PC-3 (cell line): ENCODE measurements around the gene ARHGEF6. TPM values are rescaled to one million over a fixed set of nuclear protein-coding genes. Genes with fewer than 3 reads are reported as not detected.
A peak's percentile ranks its signal among the peaks of the same experiment; 100 is the strongest.

Source experiments
- ATAC-seq: fragments of 200-7000 bp; cut with Tn5 transposase; 2 replicates; pipeline ENCODE4 v1.9.1; 2020; ENCODE audit warnings: mild to moderate bottlenecking, moderate library complexity
- BruUV-seq: library from RNA; stranded (reverse); fragments of 400-500 nt; replicated peaks from 2 replicates; lab custom pipeline; 2021; lab: Mats Ljungman, UMichigan
- CTCF ChIA-PET: fragments of 300-600 bp; sonication (Branson Sonifier 250); formaldehyde crosslinking; loops from one replicate; lab custom pipeline; 2022; ENCODE audit warnings: antibody characterized with exemption; lab: Charles Lee
- POLR2A ChIA-PET: fragments of 300-600 bp; sonication (Branson Sonifier 250); formaldehyde crosslinking; loops from one replicate; lab custom pipeline; 2022; ENCODE audit warnings: antibody characterized with exemption; ENCODE audit not compliant: unreplicated experiment; lab: Charles Lee
- DNase-seq: peaks from one replicate; pipeline ENCODE4 v3.0.0-alpha.2; 2015
- H2AFZ ChIP-seq: fragments of 300-600 bp; sonication (generic); 2 replicates; pipeline ENCODE4 v1.6.0; 2016; ENCODE audit warnings: antibody characterized with exemption, low read length
- H3F3A ChIP-seq: fragments of 300-600 bp; sonication (generic); one replicate; pipeline ENCODE4 v1.6.0; 2017; ENCODE audit warnings: antibody characterized with exemption, low read length, control low read depth, mild to moderate bottlenecking; ENCODE audit not compliant: unreplicated experiment
- H3K27ac ChIP-seq: fragments of 300-600 bp; sonication (generic); 2 replicates; pipeline ENCODE4 v1.5.1; 2016; ENCODE audit warnings: mild to moderate bottlenecking, low read length
- H3K27me3 ChIP-seq: fragments of 300-600 bp; sonication (generic); 2 replicates; pipeline ENCODE4 v1.6.1; 2016; ENCODE audit warnings: low read length, mixed read lengths
- H3K36me3 ChIP-seq: fragments of 300-600 bp; sonication (generic); 2 replicates; pipeline ENCODE4 v1.6.1; 2016; ENCODE audit warnings: low read depth, mixed run types, low read length, mixed read lengths
- H3K4me1 ChIP-seq: fragments of 300-600 bp; sonication (generic); 2 replicates; pipeline ENCODE4 v1.5.1; 2016; ENCODE audit warnings: low read length; ENCODE audit not compliant: insufficient read depth
- H3K4me2 ChIP-seq: fragments of 300-600 bp; sonication (generic); 2 replicates; pipeline ENCODE4 v1.6.0; 2016; ENCODE audit warnings: low read length
- H3K4me3 ChIP-seq: fragments of 300-600 bp; sonication (generic); 2 replicates; pipeline ENCODE4 v1.5.1; 2016; ENCODE audit warnings: mild to moderate bottlenecking, low read length, mixed read lengths
- H3K79me2 ChIP-seq: fragments of 300-600 bp; sonication (generic); 2 replicates; pipeline ENCODE4 v1.6.1; 2017; ENCODE audit warnings: low read length, mixed read lengths
- H3K9ac ChIP-seq: fragments of 300-600 bp; sonication (generic); 2 replicates; pipeline ENCODE4 v1.6.0; 2016; ENCODE audit warnings: mild to moderate bottlenecking, low read length
- H3K9me2 ChIP-seq: fragments of 300-600 bp; sonication (generic); replicated peaks from 2 replicates; pipeline ENCODE4 v1.6.1; 2016; ENCODE audit warnings: mixed run types, low read length, mixed read lengths
- H3K9me3 ChIP-seq: fragments of 300-600 bp; sonication (generic); 2 replicates; pipeline ENCODE4 v1.6.1; 2016; ENCODE audit warnings: low read length, mixed read lengths
- H4K20me1 ChIP-seq: fragments of 300-600 bp; sonication (generic); 2 replicates; pipeline ENCODE4 v1.6.1; 2016; ENCODE audit warnings: low read length, mixed read lengths
- EZH2 ChIP-seq: fragments of 300-600 bp; sonication (generic); IDR thresholded peaks from one replicate; pipeline ENCODE4 v1.6.1; 2017; ENCODE audit warnings: antibody characterized with exemption, mild to moderate bottlenecking, low read length; ENCODE audit not compliant: unreplicated experiment
- EZH2phosphoT487 ChIP-seq: fragments of 300-600 bp; sonication (generic); IDR thresholded peaks from 2 replicates; pipeline ENCODE4 v1.6.1; 2018; ENCODE audit warnings: mild to moderate bottlenecking, antibody characterized with exemption, low read length, borderline replicate concordance
- intact Hi-C: fragments of 100-400 bp; cut with micrococcal nuclease; formaldehyde crosslinking; loops from 2 replicates; pipeline ENCODE4 v1.9.0; 2023
- total RNA-seq: library from RNA; depleted of rRNA; stranded (reverse); fragments of >200 nt; gene quantifications from 2 replicates; pipeline ENCODE4 v1.2.3, GENCODE V29; 2014
- TF ChIP-seq, protein P1 (sequence below): fragments of 300-600 bp; sonication (generic); conservative IDR thresholded peaks from 2 replicates; pipeline ENCODE4 v1.5.1; 2017; ENCODE audit warnings: antibody characterized with exemption, low read depth, mild to moderate bottlenecking, low read length

Gene ARHGEF6
- total RNA-seq, 1 experiment from 2014 or later = 3.3 TPM

- Histone ChIP-seq H3K9me3 (no peaks in the 10 kb centered on the region), H4K20me1 (no peaks in the 10 kb centered on the region), H3K9ac (no peak overlapping the region), H3K79me2 (no peaks in the 10 kb centered on the region), H2AFZ (no peak overlapping the region), H3K4me2 (no peak overlapping the region), H3K27ac (no peak overlapping the region), H3K4me1 (no peaks in the 10 kb centered on the region), H3K4me3 (no peak overlapping the region), H3F3A (no peaks in the 10 kb centered on the region), H3K27me3 (no peaks in the 10 kb centered on the region), H3K9me2 (no peaks in the 10 kb centered on the region), H3K36me3 (no peaks in the 10 kb centered on the region)
- TF ChIP-seq EZH2 (no peak), EZH2phosphoT487 (no peak)
- TF ChIP-seq, protein P1, sequence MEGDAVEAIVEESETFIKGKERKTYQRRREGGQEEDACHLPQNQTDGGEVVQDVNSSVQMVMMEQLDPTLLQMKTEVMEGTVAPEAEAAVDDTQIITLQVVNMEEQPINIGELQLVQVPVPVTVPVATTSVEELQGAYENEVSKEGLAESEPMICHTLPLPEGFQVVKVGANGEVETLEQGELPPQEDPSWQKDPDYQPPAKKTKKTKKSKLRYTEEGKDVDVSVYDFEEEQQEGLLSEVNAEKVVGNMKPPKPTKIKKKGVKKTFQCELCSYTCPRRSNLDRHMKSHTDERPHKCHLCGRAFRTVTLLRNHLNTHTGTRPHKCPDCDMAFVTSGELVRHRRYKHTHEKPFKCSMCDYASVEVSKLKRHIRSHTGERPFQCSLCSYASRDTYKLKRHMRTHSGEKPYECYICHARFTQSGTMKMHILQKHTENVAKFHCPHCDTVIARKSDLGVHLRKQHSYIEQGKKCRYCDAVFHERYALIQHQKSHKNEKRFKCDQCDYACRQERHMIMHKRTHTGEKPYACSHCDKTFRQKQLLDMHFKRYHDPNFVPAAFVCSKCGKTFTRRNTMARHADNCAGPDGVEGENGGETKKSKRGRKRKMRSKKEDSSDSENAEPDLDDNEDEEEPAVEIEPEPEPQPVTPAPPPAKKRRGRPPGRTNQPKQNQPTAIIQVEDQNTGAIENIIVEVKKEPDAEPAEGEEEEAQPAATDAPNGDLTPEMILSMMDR = no peak
- DNase-seq (no peak), ATAC-seq (no peak)
- ChIA-PET POLR2A (no interaction called here), CTCF (no interaction called here)
- intact Hi-C loops = no loop called here
- no TSS peak for BruUV-seq
These were observed 153.8 kb downstream of the ARHGEF6 start for GRCh38 chrX:136626891-136627290.

DNA sequence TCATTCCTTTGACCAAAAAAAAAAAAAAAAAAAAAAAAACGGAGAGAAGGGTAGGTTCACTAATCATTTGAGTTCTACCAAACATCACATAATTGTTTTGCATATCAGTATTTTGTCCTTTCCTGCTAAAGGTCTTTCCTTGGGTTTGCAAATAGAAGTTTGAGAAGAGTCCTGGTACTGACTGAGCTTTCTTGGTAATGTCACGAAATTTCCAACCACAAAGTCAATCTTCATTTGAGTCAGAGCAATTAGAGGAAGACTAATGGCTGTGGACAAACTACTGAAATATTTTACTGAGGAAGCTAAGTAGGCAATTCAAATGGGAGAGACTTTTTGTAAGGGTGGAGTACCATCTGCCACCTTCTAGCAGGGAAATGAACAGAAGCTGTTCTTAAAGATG lies 154.5 kb downstream of the ARHGEF6 start:
- no peak overlapping the region for H3K4me3 ChIP-seq
- intact Hi-C loops = no loop called here
- no peak overlapping the region for H3K9ac ChIP-seq
- H3K36me3 ChIP-seq = no peaks in the 10 kb centered on the region
- H3K9me2 ChIP-seq = no peaks in the 10 kb centered on the region
- TF ChIP-seq EZH2phosphoT487 (no peak), EZH2 (no peak)
- TF ChIP-seq, protein P1 = no peak
- H3K27me3 ChIP-seq = no peaks in the 10 kb centered on the region
- peak; percentile 33; the same call in 1 of the 2 replicates for ATAC-seq
- no peak overlapping the region for H3K27ac ChIP-seq
- CTCF ChIA-PET = no interaction called here
- H2AFZ ChIP-seq = no peak overlapping the region
- H3K4me2 ChIP-seq = no peak overlapping the region
- H4K20me1 ChIP-seq = no peaks in the 10 kb centered on the region
- no peaks in the 10 kb centered on the region for H3F3A ChIP-seq
- H3K79me2 ChIP-seq = no peaks in the 10 kb centered on the region
- no peaks in the 10 kb centered on the region for H3K9me3 ChIP-seq
- H3K4me1 ChIP-seq = no peaks in the 10 kb centered on the region
- BruUV-seq = no TSS peak
- POLR2A ChIA-PET = no interaction called here
- no peak for DNase-seq

DNA sequence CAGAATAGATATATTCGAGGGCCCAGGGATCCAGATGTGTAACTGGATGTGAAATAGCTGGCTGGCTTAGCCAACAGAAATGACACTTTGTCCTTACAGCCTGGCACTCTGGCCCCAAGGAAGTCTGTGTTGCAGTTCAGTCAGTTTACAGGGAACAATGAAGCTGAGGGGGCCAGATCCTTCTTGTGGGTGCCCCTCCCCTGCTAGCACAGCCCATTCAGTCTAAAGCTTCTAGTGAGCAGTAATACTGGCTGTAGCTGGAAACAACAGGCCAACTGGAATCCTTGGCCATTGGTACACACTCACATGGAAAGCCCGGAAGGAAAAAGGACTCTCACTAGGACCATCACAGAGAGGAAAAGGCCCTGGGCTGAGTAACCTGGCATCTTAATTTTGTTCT lies 155.5 kb downstream of the ARHGEF6 start:
- Histone ChIP-seq H4K20me1 (no peaks in the 10 kb centered on the region), H3K9ac (no peak overlapping the region), H2AFZ (no peak overlapping the region), H3K4me3 (no peak overlapping the region), H3K79me2 (no peaks in the 10 kb centered on the region), H3K4me1 (peaks cover 5% of the 10 kb centered on the region), H3K27me3 (no peaks in the 10 kb centered on the region), H3K9me2 (no peaks in the 10 kb centered on the region), H3F3A (no peaks in the 10 kb centered on the region), H3K4me2 (no peak overlapping the region), H3K36me3 (no peaks in the 10 kb centered on the region), H3K27ac (no peak overlapping the region), H3K9me3 (no peaks in the 10 kb centered on the region)
- ATAC-seq = no peak
- no TSS peak for BruUV-seq
- TF ChIP-seq EZH2 (no peak), EZH2phosphoT487 (no peak)
- TF ChIP-seq, protein P1 = no peak
- intact Hi-C loops = no loop called here
- no peak for DNase-seq
- ChIA-PET POLR2A (no interaction called here), CTCF (no interaction called here)
